Myocyte (in vitro differentiated cells): ENCODE data around the gene MYLIP. TPM values are rescaled to one million over a fixed set of nuclear protein-coding genes. Genes with fewer than 3 reads are reported as not detected.

Source experiments
- DNase-seq: peaks from one replicate; pipeline ENCODE4 v3.0.0-alpha.2; 2012; ENCODE audit warnings: low read depth
- polyA plus RNA-seq: library from polyadenylated mRNA; unstranded; fragments of >200 nt; gene quantifications from one replicate; pipeline ENCODE4 v1.2.1, GENCODE V29; 2012; ENCODE audit warnings: missing spikeins
- total RNA-seq: library from RNA; depleted of rRNA; stranded (reverse); fragments of >200 nt; gene quantifications from 2 replicates; pipeline ENCODE4 v1.2.3, GENCODE V29; 2014

Gene MYLIP
- total RNA-seq = 23.2 and 25.7 TPM in 2 replicates
- polyA plus RNA-seq = 3.9 TPM

DNA sequence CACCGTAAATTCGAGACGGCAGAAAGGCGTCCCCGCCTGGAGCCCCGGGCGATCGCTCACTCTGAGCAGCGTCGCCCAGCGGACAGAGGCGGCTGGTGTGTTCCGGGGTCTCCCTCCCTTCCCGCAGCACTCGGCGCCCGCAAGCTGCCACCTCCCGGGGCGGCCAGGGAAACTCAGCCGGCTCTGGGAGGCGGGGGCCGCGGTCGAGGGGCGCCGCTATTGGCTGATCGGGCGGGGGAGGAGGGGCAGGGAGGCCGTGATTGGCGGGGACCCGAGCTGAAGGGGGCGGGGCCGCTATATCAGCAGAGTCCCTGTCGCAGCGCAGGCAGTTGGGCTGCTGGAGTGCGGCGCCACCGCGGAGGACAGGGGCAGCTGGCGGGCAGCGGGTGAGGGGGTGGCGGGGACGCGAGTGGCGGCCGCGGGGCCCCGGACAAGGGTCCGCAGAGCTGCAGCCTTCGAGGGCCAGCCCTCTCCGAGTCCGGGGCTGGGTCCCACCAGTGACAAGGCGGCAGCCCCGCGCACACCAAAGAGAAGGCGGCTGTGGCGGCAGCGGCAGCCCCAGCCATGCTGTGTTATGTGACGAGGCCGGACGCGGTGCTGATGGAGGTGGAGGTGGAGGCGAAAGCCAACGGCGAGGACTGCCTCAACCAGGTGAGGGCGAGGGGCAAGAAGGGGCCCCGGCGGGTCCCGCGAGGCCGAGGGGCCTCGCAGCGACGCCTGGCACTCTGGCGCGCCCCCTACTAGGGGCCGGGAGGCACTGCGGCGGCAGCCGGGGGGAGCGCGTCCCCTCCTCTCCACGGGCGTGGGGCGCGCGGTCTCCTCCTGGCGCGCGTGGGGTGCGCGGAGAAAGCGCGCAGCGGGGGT is at the start of gene MYLIP:
MYLIP (plus strand) TSS at position 328 of the 864 bp plus-strand sequence; CDS start at position 565, 237 bp downstream.
- DNase-seq = peak; percentile 97

DNA sequence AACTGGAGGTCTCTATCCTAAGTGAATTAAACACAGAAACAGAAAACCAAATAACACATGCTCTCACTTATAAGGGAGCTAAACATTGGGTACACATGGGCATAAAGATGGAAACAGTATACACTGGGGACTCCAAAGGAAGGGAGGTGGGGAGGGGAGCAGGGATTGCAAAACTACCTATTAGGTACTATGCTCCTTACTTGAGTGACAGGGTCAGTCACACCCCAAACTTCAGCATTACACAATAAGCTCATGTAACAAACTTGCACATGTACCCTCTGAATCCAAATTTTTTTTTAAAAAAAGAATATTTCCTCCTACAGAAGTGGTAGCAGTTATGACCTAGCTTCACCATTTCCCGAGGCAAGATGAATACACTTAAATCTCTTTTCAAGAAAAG is 49.5 kb upstream of the MYLIP start:
- DNase-seq = no peak

DNA sequence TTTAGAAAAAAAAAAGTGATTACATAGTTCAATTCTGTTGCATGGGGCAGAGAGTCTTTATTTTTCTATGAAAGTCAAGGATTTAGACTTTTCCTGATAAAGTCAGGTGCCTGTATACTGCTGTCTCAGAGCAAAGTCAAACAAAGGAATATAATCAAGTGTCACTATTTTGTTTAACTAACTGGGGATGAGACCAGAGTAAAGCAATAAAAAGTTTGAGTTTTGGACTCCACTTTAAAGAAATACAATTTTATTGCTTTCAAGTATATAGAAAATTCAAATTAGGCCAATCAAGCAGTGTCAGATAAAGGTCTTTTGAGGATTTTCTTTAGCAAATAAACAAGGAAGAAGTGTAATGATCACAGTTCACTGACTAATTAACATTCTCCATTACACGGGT is 48.7 kb upstream of the MYLIP start:
- DNase-seq = no peak

- no peak for DNase-seq
These were observed 47.6 kb upstream of the MYLIP start for GRCh38 chr6:16081326-16081725.

DNA sequence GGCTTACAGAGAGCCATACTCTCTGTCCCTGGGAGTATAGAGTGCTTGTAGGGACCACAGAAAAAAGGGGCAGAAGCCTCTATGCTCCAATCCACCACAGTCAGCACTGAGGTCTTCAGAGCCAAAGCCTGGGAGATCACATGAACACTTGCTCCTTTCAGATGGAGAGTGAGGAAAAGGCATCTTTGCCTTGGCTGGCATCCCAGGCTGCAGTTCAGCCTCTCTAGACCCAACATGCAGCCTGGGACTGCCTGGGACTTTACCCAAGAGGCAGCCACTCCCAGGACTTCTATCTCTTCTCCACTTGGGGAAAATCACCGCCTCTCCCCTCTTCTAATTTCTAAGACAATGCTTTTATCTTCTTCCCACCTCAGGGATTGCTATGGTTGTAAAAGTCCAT is 46.5 kb upstream of the MYLIP start:
- DNase-seq = no peak

DNA sequence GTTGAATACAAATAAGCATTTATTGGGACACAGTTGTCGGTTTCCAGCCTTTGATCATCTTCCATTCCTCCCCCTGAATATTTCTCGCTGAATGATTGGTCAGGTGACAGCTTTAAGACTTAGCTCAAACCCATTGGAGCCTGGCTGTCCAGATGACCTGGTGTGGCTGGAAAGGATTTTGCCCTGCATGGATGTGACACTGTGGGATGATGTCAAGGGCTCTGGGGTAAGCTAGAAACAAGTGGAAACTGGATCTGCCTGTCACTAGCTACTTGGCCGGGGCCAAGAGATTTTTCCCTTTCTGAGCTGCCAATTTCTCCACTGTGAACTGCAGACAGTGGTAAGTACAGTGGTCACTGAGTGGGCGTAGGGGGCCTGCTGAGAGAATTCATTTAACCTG is 41.9 kb upstream of the MYLIP start:
- DNase-seq = no peak

- DNase-seq = no peak
These were observed 41.5 kb upstream of the MYLIP start for GRCh38 chr6:16087386-16087785.

DNA sequence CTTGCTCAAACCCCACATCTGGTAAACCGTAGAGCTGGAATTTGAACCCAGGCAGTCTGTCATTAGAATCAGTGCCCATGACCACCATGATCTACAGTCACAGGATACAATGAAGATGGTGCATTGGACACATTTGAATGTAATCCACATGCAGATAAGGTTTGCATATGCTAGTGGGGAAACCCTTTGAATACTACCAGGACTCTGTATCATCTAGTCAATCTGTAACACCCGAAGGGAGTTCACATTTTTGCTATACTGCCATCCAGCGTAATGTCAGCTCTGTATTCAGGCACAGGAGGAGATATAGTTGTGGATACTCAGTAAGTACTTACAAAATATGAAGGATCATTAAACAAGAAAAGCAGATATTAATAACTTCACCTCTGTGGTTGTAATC is 40.5 kb upstream of the MYLIP start:
- DNase-seq = no peak

DNA sequence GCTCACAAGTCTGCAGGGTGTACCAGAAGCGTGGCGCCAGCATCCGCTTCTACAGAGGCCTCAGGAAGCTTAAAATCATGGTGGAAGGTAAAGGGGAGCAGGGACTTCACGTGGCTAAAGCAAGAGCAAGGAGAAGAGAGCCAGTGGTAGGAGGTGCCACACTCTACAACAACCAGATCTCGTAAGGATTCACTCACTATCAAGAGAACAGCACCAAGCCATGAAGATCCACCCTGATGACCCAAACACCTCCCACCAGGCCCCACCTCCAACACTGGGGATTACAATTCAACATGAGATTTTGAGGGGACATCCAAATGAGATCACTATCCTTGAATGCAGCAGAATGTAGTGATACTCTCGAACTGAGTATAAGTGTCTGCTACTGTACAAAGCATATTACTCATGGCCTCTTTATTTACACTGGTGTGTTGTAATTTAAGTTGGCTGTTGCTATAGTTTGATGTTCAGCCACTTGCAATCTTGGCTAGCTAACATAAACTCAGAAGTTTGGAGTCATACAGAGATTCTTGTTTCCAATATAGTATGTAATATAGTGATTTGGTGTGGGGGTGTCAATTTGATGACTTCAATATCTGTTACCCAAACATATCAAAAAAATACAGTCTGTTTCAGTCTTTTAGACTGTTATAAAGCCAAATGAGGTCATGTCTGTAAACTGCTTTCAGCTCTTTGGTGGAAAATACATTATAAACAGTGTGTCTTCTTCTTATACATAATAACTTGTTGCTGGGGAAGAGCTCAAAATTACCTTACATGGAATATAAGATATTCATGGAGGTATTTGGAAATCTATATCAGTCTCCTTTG is 39.4 kb upstream of the MYLIP start:
- no peak for DNase-seq

DNA sequence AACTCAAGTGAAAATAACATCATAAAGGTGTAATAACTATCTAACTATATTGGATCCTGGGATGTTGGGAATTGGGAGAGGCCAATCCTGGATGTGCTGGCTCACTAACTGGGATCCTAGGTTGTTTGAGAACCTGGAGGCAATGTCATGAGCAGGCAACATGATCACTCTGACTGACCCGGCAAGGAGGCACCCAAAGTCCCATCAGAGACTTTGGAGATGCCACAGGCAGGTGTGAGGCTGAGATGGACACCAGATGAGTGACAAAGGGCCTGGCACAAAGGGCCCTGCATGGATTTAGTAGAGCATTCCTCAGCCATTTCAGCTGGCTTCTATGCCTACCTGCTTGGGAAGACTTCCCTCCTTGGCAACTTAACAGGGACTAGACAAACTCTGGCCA is 38.4 kb upstream of the MYLIP start:
- DNase-seq = no peak

DNA sequence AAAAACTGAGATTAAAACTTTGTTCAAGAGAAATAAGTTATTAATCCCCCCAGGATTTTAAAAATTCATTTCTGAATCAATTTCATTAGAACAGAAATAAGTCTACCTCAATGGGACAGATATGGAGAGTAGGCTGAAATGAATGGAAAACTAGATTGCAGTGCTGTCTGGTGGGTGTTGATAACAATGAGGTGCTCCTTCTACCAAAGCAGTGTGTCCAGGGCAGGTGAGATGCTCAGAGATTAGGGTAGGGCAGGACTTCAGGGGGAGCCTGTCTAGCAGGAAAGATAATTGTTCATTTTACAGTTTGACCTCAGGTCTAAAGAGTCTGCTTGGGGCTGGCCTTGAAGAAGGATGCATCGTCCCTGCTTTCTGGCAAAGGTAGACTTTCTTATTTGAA is 38.0 kb upstream of the MYLIP start:
- DNase-seq = no peak

DNA sequence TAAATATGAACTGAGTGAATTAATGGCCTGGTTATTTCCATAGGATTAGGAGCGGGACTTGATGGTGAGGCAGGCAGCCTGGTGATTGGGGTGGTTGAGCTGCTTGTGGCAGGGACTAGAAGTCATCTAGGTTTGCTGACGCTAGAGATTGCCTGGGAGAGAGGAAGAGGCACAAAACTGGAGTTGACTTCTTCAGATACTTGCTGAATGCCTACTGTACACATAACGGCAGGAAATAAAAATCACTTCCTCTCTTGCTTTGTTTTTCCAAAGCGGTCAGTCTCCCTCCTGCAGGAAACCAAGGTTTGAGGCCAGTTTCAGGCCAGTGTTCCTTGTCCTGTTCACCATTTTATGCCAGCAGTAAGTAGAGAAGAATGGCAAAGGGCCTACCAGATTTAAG is 36.7 kb upstream of the MYLIP start:
- DNase-seq = no peak

DNA sequence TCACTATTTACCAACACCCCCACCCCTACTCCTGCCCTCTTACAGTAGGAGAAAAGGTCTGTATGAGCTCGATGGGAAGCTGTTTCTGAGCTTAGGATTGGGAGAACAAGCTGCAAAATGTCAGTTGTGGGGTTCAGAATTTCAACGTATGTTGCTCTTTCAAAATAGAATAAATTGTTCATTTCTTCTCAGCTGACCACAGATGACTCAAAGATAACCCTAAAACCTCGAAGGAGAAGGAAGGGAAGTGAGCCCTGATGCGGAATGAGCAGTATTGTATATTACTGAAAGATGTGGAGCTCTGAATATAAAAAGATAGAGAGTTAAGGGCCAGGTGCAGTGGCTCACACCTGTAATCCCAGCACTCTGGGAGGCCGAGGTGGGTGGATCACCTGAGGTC is 35.9 kb upstream of the MYLIP start:
- no peak for DNase-seq

- peak; percentile 70 for DNase-seq
These were observed 33.7 kb upstream of the MYLIP start for GRCh38 chr6:16095180-16095579.

GRCh38 chr6:16097382-16098171 is 31.3 kb upstream of the MYLIP start:
- DNase-seq = no peak

DNA sequence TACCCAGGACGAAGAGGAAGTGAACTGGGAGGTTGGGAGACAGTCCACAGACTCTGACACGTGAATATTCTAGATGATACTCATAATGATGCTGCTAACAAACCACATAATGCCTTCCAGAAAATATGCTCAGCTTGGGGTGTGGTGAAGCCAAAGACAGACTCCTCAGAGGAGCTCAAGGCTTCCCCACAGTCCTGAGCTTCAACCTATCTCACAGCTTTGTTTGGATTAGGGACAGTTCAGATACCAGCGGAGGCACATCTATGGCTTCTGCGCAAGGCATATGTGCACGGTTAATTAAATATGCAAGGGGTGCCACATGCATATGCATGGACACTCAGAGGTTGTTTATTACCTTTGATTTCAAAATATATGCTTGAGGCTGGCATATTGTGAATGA is 30.7 kb upstream of the MYLIP start:
- no peak for DNase-seq

- peak; percentile 35 for DNase-seq
These were observed 26.7 kb upstream of the MYLIP start for GRCh38 chr6:16102208-16102607.

- DNase-seq = no peak
These were observed 25.2 kb upstream of the MYLIP start for GRCh38 chr6:16103722-16104121.

DNA sequence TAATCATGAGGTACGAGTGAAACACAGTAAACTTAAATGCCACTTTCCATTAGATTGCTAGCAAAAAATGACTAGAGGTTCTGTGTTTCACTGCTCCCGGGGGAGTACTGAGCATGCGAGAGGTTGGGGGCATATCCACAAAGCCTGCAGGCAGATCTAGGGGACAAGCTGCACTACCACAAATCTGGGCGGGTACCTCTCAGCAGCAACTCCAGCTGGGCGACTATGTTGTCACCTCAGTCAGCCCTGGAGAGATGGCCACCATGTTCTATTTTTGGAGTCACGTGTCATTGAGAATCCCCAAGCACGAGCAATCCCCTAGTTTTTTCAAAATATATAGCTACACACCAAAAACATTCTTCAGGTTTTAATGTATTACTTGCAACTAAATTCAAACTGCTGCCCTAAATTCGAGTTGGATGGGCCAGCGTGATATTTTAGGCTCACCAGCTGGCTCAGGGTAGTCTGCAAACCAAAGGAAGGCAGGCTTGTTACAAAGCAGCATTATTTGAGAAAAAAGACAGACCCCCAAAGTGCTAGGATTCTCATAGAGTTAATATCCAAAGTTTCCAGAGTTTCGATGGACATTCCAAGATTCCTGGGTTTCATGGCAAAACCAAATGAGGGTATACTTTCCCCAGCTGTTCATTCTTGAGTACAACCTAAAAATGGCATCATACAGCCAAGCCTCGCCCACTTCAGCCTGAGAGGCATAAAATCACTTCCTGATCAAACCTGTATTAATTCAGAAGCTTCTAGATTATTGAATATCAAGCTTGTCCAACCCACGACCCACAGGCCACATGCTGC is 24.1 kb upstream of the MYLIP start:
- DNase-seq = peak; percentile 87

GRCh38 chr6:16105854-16106253 is 23.0 kb upstream of the MYLIP start:
- no peak for DNase-seq
